Esophagus muscularis mucosa (tissue), 4 donors: ENCODE measurements around the gene SGIP1. TPM values are rescaled to one million over a fixed set of nuclear protein-coding genes. Genes with fewer than 3 reads are reported as not detected.
A peak's percentile ranks its signal among the peaks of the same experiment; 100 is the strongest.

Source experiments
- DNase-seq: peaks from one replicate; pipeline ENCODE4 v3.0.0-alpha.2; 2017; ENCODE audit errors: extremely low spot score
- H3K27ac ChIP-seq, 4 donors: fragments of 200-600 bp; sonication (generic); replicated peaks in 1 of 4; 1 replicate in 3 of 4; 2 replicates in 1 of 4; pipeline ENCODE4 v1.5.1; 2016 to 2019; ENCODE audit warnings: mild to moderate bottlenecking in 1 of 4
- H3K27me3 ChIP-seq, 4 donors: fragments of 200-600 bp; sonication (generic); one replicate each; pipeline versions ENCODE4 v1.5.1 to v1.6.0; 2016 to 2019
- H3K36me3 ChIP-seq, 4 donors: fragments of 200-600 bp; sonication (generic); one replicate each; pipeline ENCODE4 v1.5.1; 2016 to 2019
- H3K4me1 ChIP-seq, 4 donors: fragments of 200-600 bp; sonication (generic); one replicate each; pipeline ENCODE4 v1.5.1; 2016 to 2019
- H3K4me3 ChIP-seq, 4 donors: fragments of 200-600 bp; sonication (generic); 1 replicate in 2 of 4; 2 replicates in 2 of 4; pipeline ENCODE4 v1.5.1; 2016 to 2019; ENCODE audit warnings: mild to moderate bottlenecking in 4 of 4, moderate library complexity in 1 of 4
- H3K9me3 ChIP-seq, 4 donors: fragments of 200-600 bp; sonication (generic); 1 replicate in 3 of 4; 2 replicates in 1 of 4; pipeline ENCODE4 v1.5.1; 2016 to 2019
- EP300 ChIP-seq: sonication (generic); formaldehyde crosslinking; IDR thresholded peaks from one replicate; pipeline ENCODE4 v1.6.1; 2017; ENCODE audit warnings: antibody characterized with exemption
- POLR2A ChIP-seq: fragments of 450-650 bp; IDR thresholded peaks from one replicate; pipeline ENCODE4 v1.6.1; 2017; ENCODE audit warnings: antibody characterized with exemption, moderate library complexity, mild to moderate bottlenecking, low read depth
- POLR2AphosphoS5 ChIP-seq, 2 donors: sonication (generic); formaldehyde crosslinking; IDR thresholded peaks; one replicate each; pipeline ENCODE4 v1.6.1; 2017; ENCODE audit warnings: antibody characterized with exemption in 2 of 2
- WGBS: methylation state at CpG from one replicate; pipeline ENCODE4 v1.1.5; 2018; 5-methylcytosine and 5-hydroxymethylcytosine counted together
- intact Hi-C: fragments of 100-400 bp; cut with DNase I; formaldehyde crosslinking; loops from one replicate; pipeline ENCODE4 v1.15.1; 2023
- total RNA-seq, 4 donors: library from RNA; depleted of rRNA; stranded (reverse); fragments of >200 nt; gene quantifications; one replicate each; pipeline versions ENCODE4 v1.1.0 to v1.2.1, GENCODE V29; 2016
- TF ChIP-seq, protein P1 (sequence below), 3 experiments: fragments of 200-600 bp in 2 of 3; fragments of 450-650 bp in 1 of 3; sonication (generic) in 2 of 3; IDR thresholded peaks; one replicate each; pipeline ENCODE4 v1.5.1; 2017 to 2019; ENCODE audit warnings: antibody characterized with exemption in 3 of 3, mild to moderate bottlenecking in 2 of 3, moderate library complexity in 1 of 3

Gene SGIP1
- total RNA-seq, 4 donors from 2014 or later: 9.1 to 16.2 (median 11.8) TPM

DNA sequence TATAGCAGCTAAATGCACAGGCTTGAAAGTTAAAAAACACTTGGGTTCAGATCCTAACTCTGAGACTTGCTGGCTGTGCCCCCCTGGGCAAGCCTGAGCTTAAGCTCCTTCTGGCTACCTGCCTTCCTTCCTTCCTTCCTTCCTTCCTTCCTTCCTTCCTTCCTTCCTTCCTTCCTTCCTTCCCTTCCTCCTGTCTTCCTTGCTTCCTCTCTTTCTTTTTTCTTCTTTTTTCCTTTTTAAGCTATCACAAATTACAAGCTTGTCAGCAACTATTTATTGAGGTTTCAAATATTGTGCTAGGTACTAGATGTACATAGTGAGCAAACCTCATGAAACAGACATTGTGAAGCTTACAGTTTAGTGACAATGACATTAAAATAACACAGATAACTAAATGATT, 15.1 kb downstream of the SGIP1 start:
- Histone ChIP-seq H3K9me3 (no peaks in the 10 kb centered on the region), H3K4me3 (no peak overlapping the region), H3K4me1 (peaks cover 17 to 53% (median 38%) of the 10 kb centered on the region in 4 donors), H3K27ac (no peak overlapping the region), H3K36me3 (no peaks in the 10 kb centered on the region), H3K27me3 (no peaks in the 10 kb centered on the region)
- intact Hi-C loops: no loop called here
- no peak for DNase-seq
- no peak for TF ChIP-seq POLR2AphosphoS5 (IDR thresholded peaks at IDR 0.05)
- no peak for TF ChIP-seq EP300
- TF ChIP-seq, protein P1, sequence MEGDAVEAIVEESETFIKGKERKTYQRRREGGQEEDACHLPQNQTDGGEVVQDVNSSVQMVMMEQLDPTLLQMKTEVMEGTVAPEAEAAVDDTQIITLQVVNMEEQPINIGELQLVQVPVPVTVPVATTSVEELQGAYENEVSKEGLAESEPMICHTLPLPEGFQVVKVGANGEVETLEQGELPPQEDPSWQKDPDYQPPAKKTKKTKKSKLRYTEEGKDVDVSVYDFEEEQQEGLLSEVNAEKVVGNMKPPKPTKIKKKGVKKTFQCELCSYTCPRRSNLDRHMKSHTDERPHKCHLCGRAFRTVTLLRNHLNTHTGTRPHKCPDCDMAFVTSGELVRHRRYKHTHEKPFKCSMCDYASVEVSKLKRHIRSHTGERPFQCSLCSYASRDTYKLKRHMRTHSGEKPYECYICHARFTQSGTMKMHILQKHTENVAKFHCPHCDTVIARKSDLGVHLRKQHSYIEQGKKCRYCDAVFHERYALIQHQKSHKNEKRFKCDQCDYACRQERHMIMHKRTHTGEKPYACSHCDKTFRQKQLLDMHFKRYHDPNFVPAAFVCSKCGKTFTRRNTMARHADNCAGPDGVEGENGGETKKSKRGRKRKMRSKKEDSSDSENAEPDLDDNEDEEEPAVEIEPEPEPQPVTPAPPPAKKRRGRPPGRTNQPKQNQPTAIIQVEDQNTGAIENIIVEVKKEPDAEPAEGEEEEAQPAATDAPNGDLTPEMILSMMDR (IDR thresholded peaks at IDR 0.05): no peak
- no peak for TF ChIP-seq POLR2A

DNA sequence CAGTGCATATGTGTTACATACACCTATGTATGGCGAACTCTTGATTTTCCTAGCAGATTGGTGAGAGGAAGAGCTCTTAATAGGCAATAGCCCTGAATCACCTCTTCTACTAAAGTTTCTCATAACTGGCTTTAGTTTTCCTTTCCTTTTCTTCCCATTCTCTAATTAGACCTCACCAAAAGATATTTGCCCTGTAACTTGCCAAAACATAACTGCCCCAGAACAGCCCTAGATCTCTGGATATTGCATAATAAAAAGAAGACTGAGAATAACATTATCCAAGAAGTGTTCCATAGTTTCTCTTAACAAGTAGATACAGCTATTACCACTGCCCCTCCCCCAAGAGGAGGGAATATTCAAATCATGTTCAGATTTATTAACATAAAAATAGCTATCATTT, 16.3 kb downstream of the SGIP1 start:
- Histone ChIP-seq H3K4me3 (no peak overlapping the region), H3K27ac (peak overlapping the region in 1 of 4 donors; percentile 31), H3K27me3 (no peaks in the 10 kb centered on the region), H3K36me3 (no peaks in the 10 kb centered on the region), H3K4me1 (peaks cover 5 to 41% (median 27%) of the 10 kb centered on the region in 4 donors), H3K9me3 (no peaks in the 10 kb centered on the region)
- 96% methylated on average over 1 of the region's 1 CpG for WGBS
- DNase-seq: no peak
- TF ChIP-seq, protein P1 (IDR thresholded peaks at IDR 0.05): no peak
- intact Hi-C loops: no loop called here

DNA sequence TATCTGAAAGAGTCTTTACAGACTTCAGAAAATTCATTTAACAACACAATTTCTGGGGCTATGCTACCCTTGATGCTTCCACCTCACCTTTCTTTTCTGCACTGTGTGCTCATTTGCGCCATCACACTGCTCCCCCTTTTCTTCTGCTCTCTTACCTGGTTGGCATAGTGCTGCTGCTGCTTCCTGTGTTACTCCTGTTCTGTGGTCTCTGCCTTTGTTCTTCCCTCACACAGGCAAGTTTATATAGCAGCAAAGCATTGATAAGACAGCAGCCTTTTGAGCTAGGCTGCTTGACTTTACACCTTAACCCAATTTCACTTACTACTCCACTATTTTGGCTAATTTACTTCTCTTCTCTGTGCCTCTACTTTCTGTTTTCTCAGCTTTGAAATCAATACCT, 18.3 kb downstream of the SGIP1 start:
- TF ChIP-seq POLR2AphosphoS5 (IDR thresholded peaks at IDR 0.05): no peak
- no peak for TF ChIP-seq POLR2A
- TF ChIP-seq, protein P1 (IDR thresholded peaks at IDR 0.05): no peak
- TF ChIP-seq EP300: no peak
- WGBS: 95% methylated on average over 1 of the region's 1 CpG
- Histone ChIP-seq H3K9me3 (no peaks in the 10 kb centered on the region), H3K27ac (no peak overlapping the region), H3K4me1 (peaks cover 9 to 37% (median 22%) of the 10 kb centered on the region in 4 donors), H3K27me3 (no peaks in the 10 kb centered on the region), H3K36me3 (no peaks in the 10 kb centered on the region), H3K4me3 (no peak overlapping the region)
- intact Hi-C loops: no loop called here
- no peak for DNase-seq

DNA sequence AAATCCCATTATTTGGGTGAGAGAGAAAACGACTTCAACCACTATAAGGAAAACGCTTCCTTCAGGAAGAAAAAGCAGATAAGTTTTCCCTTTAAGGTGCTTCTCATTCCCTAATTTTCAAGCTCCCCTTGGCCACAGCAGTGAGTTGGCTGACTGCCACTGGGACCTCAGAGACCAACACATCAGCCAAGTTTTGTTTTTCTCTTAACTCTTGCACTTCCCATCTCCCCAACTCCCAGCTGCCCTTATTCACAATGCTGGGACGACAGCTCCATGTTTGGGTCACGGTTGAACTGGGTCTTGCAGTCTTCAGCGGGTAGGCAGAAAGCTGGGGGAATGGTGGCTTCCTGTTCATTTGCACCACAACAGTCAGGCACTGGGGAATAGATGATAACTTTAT, 18.9 kb downstream of the SGIP1 start:
- 35% methylated on average over 5 of the region's 5 CpGs for WGBS
- no peaks in the 10 kb centered on the region for H3K27me3 ChIP-seq
- no peak overlapping the region for H3K4me3 ChIP-seq
- intact Hi-C loops: no loop called here
- TF ChIP-seq POLR2AphosphoS5 (IDR thresholded peaks at IDR 0.05) (no peak), POLR2A (no peak), EP300 (no peak)
- TF ChIP-seq, protein P1 (IDR thresholded peaks at IDR 0.05): no peak
- H3K4me1 ChIP-seq: peaks cover 8 to 42% (median 23%) of the 10 kb centered on the region in 4 donors
- H3K36me3 ChIP-seq: no peaks in the 10 kb centered on the region
- H3K9me3 ChIP-seq: no peaks in the 10 kb centered on the region
- peak overlapping the region in 2 of 4 donors; percentile 11 to 12 for H3K27ac ChIP-seq
- no peak for DNase-seq

DNA sequence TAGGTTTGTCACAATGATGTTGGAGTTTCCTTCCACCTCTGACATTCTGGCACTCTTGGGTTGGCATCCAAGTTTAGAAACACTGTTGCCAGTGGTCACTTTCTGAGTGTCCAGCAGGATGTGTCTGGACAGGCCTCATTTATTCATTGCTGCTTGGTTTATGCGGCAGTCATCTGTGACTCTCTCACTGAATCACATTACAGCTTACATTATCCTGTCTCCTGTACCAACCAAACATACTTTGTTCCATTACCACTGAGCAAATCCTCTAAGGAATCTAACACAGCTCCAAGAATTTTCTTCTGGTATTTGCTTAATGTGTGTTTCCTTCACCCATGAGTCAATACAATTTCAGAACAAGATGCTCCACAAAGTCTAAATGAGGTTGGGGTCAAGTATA, 19.9 kb downstream of the SGIP1 start:
- H3K27ac ChIP-seq: peak overlapping the region in 1 of 4 donors; percentile 11
- DNase-seq: no peak
- peaks cover 8 to 42% (median 23%) of the 10 kb centered on the region in 4 donors for H3K4me1 ChIP-seq
- 71% methylated on average over 1 of the region's 1 CpG for WGBS
- H3K9me3 ChIP-seq: no peaks in the 10 kb centered on the region
- intact Hi-C loops: no loop called here
- no peak overlapping the region for H3K4me3 ChIP-seq
- no peaks in the 10 kb centered on the region for H3K27me3 ChIP-seq
- H3K36me3 ChIP-seq: no peaks in the 10 kb centered on the region
- no peak for TF ChIP-seq EP300
- no peak for TF ChIP-seq POLR2AphosphoS5 (IDR thresholded peaks at IDR 0.05)
- TF ChIP-seq, protein P1 (IDR thresholded peaks at IDR 0.05): no peak
- no peak for TF ChIP-seq POLR2A
